ENCODE data around the gene RWDD1.

The RWDD1 gene

DNA sequence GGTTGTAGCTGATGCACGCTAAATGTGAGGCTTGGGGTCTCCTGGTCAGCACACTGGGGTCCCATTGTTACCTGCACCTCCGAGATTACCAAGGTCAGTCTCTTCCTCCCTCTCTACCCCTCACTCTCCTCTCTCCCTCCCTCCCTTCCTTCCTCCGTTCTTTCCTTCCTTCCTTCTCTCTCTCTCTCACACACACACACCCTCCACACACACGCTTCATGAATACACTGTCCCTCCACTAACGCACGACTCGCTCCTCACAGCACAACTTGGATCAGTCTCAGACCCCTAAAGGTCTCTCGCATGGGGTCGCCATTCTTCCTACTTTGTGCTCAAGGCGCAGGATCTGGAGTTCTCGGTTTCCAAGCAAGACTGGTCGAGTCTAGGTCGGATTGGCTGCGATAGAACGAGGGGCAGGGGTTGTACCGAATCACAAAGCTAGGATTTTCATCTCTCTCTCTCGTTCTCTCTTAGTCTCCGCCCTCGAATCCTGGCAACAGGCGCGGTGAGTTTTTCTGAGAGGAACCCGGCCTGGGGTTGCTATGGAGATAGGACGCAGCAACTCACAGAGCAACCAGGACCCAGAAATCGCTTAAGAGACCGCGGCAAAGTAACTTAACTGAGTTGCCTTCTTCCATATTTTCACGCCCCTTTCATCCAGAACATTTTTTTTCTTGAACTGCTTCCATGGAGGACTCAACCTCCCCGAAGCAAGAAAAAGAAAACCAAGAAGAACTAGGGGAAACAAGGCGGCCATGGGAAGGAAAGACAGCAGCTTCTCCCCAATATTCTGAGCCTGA lies 44.8 kb downstream of the RWDD1 start, which contains the start of gene RSPH4A:
Gene RSPH4A, plus strand, starts transcription at position 543 of the 800 bp plus-strand sequence. Its CDS starts 145 bp downstream, at position 688.
- peak; percentile 18 for DNase-seq (ENCODE audit: low read depth)

DNA sequence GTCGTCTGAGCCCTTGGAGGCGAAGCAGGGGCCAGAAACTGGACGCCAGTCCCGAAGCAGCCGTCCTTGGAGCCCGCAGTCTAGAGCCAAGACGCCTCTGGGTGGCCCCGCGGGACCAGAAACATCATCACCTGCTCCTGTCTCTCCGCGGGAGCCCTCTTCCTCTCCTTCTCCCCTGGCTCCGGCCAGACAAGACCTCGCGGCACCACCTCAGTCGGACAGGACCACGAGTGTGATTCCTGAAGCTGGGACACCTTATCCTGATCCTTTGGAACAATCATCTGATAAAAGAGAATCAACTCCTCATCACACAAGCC lies 45.4 kb downstream of the RWDD1 start:
- no peak for DNase-seq (ENCODE audit: low read depth)

DNA sequence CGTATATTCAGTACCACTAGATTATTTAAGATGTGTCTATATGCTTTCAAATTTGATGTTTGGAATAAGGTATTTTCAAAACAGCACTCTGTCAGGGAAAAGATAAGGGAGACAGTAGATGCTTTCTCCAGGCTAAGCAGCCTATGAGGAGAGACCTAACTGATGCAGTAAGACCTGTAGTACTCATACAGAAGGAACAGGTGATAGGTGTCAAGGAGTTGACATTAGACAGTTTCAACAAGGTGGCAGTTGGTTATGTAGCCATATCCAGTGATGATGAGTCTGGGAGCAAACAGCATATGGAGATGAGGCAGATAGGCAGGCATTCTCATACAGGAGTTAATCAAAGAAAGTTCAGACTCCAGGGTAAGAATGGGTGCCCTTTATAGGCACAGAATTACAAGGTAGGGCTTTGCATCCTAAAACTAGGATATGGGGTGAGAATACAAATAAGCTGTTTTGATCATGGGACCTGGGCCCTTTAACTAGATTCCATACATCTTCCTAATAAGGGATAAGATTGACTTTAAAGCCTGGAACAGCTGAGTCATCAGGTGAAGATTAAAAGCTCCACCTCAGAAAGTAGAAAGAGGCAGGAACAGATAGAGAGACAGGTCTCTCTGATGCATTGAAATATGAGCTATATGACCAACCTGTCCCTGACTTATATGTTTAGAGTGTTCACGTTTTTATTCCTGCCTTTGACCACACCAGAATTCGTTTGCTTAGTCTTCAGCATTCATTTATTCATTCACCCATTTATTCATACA lies 52.9 kb downstream of the RWDD1 start:
- DNase-seq (ENCODE audit: low read depth), result no peak

DNA sequence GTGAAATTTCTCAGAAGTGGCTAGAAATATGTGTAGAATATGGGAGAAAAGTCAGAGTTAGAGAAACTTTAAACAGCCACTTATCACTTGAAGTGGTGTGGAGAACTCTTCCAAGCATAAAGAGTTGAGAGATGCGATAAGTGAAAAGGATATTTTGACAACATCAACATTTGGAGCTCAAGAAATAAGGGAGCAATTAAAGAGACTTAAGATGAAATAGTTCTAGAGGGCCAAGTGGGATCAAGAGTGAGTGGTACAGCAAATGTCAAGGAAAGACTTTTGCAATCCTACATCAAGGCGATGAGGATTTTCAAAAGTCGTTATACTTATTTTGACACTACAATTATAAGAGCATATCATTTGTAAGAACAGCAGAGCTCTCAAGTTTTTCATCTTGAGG lies 54.6 kb downstream of the RWDD1 start:
- DNase-seq (ENCODE audit: low read depth), result no peak

DNA sequence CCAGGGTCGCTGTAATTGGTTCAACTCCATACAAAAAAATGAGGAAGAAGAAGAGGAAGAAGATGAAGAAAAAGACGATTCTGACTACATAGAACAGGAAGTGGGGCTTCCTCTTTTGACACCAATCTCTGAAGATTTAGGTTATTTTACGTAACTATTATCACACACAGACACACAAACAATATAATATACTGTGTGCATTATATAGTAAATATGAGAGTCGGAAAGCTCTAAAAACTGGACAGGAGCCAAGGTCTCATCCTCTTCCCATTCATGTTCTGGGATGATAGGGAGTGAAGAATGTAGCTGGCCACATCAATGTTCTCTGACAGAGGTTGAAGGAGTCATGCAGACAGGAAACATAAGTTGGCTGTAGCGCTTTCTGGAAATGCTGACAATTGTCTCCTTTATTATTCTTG lies 58.3 kb downstream of the RWDD1 start:
- no peak for DNase-seq (ENCODE audit: low read depth)

DNA sequence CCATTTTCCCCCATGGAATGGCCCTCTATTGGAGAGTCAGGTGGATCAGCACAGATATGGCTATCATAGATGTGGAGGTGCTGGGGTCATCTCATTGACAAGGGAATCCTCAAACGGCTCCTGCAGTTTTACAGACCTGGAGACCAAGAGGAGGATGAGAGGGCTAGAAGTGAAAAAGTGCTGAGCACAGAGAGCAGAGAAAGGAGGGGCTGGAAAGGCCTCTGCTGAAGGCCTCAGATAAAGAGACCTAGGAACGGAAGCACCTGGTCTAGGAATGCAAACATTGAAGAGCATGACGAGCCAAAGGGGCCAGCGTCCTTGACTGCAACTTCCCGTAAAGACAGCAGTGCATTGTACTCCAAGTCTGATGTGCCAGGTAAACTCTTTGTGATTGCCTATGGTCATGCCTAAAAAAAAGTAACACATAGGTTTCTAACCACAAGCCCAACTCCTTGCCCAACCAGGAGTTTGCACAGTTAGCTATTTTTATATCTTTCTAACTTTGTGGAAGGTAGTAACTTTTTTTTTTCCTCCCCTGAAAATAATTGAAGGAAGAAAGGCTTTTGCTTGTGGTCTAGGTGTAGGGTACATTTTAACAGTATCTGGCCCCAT lies 60.2 kb downstream of the RWDD1 start:
- no peak for DNase-seq (ENCODE audit: low read depth)

DNA sequence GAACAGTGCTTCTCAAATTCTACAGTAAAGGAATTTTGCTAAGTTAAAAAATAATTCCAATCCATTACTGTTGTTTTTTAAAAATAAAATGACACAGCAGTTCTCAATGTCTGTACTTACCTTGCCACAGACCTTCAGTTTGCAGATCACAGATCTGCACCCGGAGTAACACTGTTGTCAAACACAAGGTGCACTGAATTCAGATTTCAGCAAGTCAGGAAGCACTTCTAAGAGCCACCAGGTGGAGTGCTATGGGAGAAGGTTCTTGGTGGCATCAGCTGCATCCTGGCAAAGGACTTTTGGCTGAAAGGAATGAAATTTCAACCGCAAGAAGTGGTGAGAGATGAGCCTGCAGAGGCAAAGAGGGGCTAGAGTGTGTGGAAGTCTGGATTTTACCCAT lies 62.4 kb downstream of the RWDD1 start:
- DNase-seq (ENCODE audit: low read depth), result no peak

Measured in stimulated activated CD4-positive, alpha-beta T cell treated with anti-CD3 and anti-CD28 coated beads, Interleukin-2, amount 100 ng/mL, for 4 hours (primary cell).